DOHH2 (cell line): ENCODE measurements around the gene VSIR.

Source experiments
- CTCF ChIP-seq: fragments of 200-600 bp; sonication (generic); IDR thresholded peaks from one replicate; pipeline ENCODE4 v1.5.1; 2014; ENCODE audit warnings: antibody characterized with exemption, mild to moderate bottlenecking, low read depth, low read length; ENCODE audit not compliant: poor library complexity, severe bottlenecking
- EZH2phosphoT487 ChIP-seq: fragments of 200-600 bp; sonication (generic); IDR thresholded peaks from 2 replicates; pipeline ENCODE4 v1.6.1; 2017; ENCODE audit warnings: borderline replicate concordance, mild to moderate bottlenecking, antibody characterized with exemption, low read length, moderate library complexity, mixed read lengths

- TF ChIP-seq CTCF (no peak), EZH2phosphoT487 (no peak)
Measured at GRCh38 chr10:71713135-71714030, 59.9 kb downstream of the VSIR start.
